HG03045 (cell line): Measurements from ENCODE around the gene PTPRH.
"Not testable (repeated sequence)": the region's sequence is repeated elsewhere in the genome, so short reads cannot be mapped to it uniquely, and the experiment has no call there.

Experiments used
- ATAC-seq: cut with Tn5 transposase; IDR thresholded peaks from one replicate; pipeline ENCODE4 v1.9.1; 2021; ENCODE audit warnings: mild to moderate bottlenecking, moderate library complexity; ENCODE audit not compliant: unreplicated experiment

Gene PTPRH

DNA sequence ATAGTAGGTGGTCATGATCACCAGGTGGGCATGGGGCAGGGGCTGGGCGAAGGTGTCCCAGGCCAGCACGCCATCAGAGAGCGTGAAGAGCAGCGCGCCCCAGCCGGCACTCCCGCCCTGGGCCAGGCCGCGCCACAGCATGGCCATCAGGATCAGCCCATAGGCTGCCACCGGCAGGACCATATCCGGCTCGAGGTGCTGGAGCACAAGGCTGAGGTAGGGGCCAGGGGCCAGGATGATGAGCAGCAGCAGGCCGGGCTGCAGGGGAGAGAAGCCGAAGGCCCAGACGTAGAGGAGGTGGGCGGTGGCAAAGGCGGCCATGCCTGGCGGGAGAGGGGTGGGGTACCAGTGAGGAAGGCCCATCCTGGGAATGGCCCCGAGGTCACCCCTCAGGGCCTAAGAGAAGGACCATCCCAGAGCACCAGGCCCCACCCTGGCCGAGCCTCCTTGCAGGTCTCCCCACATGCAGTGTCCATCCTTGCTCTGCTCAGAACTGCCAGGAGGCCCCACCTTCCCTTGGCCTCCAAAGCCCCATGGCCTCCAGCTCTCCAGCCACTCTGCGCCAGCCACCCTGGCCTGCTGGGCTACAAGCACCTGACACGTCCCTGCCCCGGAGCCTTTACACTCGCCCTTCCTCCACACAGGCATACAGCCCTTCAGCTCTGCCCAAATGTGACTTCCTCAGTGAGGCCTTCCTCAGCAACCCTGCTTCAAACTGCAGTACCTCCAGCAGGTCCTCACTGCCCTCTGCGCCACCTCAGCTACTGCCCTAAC, 18.1 kb upstream of the PTPRH start:
- ATAC-seq: no peak

DNA sequence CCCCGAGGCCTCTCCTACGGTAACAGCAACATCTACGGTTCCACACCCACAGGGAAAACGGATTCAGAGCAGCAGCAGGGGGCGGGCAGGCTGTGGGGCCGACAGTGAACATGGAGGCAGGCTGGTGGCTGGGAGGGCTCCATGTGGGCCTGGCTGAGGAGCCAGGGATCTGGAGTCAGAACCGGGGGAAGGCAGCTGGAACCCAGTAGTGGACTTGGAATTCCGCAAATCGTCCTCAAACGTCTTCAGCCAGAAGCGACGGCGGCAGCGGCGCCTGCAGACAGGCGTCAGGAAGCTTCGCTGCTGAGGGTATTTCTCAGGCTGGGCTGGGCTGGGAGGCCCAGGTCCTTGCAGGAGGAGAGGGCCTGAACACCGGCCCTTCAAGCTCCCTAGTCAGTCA, 17.5 kb upstream of the PTPRH start:
- ATAC-seq: no peak

DNA sequence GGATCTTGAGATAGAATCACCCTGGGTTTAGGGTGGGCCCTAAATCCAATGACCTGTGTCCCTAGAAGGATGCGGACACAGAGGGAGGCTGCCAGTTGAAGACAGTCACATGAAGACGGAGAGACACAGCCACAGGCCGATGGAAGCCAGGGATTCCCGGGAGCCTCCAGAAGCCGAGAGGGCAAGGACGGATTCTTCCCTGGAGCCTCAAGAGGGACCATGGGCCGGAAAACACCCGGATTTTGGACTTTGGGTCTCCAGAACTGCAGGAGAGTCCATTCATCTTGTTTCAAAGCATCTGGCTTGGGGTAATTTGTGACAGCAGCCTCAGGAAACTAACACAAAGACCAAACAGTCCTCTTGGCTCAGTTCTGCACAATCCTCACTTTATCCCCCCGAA, 17.0 kb upstream of the PTPRH start:
- no peak for ATAC-seq

DNA sequence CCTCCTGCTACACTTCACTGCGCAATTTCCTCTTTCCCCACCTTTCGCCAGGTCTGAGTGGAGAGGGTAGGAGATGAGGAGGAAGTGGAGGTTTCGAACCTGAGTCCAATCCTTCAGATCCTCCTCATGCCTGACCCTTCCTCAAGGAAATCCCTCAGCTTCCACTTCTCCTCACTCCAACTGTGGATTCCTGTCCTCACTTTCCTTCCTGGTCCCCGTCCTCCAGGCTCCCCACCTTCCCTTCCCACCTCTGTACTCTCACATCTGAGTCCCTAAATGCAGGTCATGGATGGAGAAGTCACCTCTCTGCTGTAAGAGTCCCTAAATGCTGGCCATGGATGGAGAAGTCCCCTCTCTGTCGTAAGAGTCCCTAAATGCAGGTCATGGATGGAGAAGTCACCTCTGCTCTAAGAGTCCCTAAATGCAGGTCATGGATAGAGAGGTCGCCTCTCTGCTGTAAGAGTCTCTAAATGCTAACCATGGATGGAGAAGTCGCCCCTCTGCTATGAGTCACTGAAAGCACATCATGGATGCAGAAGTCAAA, 16.2 kb upstream of the PTPRH start:
- ATAC-seq: no peak

DNA sequence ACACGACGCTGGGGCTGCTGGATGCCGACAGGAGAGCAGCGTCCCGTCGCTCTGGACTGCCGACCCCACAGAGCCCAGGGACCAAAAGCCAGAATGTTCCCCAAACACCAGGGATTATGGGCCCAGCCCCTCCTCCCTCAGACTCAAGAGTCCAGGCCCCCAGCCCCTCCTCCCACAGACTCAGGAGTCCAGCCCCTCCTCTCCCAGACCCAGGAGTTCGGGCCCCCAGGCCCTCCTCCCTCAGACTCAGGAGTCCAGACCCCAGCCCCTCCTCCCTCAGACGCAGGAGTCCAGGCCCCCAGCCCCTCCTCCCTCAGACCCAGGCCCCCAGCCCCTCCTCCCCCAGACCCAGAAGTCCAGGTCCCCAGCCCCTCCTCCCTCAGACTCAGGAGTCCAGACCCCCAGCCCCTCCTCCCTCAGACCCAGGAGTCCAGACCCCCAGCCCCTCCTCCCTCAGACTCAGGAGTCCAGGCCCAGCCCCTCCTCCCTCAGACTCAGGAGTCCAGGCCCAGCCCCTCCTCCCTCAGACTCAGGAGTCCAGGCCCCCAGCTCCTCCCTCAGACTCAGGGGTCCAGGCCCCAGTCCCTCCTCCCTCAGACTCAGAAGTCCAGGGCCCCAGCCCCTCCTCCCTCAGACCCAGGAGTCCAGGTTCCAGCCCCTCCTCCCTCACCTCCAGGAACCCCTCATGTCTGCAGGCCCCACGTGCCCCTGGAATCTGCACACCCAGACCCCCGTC, 15.5 kb upstream of the PTPRH start:
- ATAC-seq: not testable (repeated sequence)

DNA sequence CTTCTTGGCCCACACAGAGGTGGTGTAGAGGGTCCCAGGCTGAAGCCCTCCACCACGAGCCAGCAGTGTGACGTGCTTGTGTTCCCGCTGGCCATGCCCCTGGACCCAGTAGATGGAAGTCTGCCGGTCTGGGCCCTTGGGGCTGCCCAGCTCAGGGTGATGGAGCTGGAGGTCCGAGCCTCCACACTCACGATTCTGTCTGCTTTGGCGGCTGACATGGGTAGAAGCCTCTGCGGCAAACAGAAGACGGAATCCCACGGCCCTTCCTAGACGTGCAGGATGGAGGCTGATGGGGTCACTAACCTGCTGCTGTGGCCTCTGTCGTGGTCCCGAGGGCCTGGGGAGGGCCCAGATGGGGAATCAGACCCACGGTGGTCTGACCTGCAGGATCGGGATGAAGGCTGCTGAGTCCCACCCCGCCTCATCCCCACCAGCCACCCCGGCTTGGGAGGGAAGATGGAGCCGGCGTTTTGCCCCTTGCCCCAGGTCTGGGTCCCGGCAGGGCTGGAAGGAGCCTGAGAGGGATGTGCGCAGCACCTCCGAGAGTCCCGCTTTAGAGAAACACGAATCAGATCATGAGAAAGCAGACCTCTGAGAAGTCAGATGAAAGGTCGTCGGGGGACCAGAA, 14.9 kb upstream of the PTPRH start:
- ATAC-seq: no peak

DNA sequence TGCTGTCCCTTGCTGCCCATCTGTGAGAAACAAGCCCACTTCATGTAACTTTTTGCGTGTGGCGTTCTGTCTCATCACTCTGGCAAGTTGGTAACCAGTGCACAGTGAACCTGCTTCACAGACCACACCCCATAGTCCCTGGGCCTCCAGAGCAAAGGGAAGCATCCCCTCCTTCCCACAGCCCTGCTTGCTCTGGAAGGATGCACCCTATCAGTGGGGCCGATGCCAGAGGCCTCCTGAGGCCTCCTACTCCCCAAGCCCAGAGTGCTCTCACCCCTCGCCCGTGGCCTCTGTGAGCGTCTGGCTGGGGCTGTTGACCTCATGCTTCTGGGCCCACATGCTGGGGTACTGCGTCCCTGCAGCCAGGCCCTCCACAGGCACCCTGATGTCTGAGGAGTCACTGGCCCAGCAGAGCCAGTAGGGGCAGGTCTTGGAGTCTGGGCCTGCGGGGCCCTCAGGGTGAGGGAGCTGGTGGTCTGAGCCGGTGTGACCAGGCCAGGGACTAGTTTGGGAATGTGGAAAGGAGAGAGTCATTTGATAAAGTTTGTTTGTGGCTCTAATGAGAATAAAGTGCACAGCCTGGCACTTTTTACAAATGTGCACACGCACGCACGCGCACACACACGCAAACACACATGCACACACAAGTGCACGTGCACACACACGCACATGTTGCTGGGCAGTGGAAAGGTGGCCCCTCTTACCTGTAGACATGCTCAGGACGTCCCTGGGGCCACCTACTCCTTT, 14.2 kb upstream of the PTPRH start:
- ATAC-seq: no peak

DNA sequence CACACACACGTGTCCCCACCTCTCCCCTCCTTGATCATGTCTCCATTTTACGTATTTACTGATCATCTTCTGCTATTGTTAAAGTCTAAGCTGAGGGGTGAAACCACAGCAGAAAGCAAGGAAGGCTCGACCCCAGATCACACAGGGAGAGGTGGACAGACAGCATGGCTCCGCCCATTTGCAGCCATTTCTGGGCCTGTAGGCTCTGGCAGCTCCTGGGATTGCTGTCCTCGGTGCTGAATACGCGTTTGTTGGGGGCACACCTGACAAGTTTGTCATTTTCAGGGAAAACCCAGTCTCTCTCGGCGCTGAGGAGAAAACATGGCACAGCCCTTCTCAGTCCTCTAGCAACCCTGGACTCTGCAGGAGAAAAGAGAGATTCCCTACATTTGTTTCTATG, 11.2 kb upstream of the PTPRH start:
- ATAC-seq: no peak

DNA sequence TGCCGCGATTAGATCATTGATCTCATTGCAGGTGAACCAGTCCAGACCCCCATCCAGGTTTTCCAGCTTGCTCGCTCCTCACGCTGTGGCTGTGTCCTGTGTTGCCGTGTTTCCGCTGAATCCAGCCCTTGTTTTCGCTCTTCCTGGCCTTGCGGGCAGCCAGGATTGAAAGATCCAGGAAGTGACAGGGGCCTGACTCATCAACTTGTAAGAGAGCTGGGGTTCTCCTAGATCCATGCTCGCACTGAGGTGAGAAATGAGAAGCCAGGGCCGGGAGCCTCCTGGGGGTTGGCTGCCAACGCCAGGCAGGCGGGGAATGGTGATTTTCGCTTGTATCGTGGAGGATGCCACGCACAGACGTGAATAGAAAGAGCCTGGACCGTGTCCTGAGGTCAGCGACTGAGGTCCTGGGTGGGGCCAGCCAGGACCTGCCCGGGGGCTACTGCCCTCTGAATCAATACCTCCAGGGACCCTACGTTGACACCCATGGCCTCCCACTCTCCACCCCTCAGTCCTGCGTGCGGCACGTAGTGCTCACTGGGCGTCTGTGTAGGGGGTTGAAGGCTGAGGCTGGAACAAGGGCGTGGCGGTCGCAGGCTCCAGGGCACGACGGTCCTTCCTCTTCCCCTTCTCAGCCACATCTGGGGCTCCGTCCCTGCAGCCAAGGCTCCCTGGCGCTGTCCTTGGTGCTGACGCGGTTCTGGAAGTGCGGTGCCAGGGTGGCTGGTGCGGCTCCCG, 7.3 kb upstream of the PTPRH start:
- ATAC-seq: no peak

DNA sequence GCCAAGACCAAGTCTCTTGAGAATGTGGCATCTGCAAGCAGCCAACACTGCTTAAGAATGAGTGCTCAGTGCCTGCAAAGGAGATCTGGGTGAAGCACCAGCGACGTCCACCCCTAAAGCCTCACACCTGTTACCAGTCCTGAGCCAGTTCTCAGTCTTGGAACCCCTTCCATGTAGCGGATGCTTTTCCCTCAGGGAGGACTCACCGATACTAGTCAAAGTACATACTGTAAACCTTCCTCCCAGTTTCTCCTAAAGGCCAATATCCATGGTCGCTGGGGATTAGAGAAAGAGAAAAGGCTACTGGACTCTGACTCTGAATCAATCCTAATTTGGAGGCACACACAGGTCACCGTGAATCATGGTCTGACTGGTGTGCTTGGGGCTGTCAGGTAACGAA, 4.2 kb upstream of the PTPRH start:
- no peak for ATAC-seq

DNA sequence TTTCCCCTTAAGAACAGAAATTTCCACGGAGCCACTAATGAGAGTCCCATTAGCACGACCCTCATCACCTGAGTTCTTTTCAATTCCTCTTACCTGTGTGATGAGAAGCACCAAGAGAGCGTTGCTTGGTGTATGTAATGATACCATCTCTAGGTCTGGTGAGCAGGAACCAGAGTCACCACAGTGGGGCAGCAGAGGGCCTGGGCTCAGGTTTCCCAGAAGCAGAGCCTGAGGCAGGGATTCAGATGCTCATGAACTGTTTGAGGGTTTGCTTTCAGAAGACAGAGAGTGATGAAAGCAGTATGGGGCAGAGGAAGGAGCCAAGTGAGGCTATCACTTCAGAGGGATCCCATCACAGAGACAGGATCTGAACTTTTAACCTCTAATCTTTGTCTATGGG, 3.1 kb upstream of the PTPRH start:
- no peak for ATAC-seq

DNA sequence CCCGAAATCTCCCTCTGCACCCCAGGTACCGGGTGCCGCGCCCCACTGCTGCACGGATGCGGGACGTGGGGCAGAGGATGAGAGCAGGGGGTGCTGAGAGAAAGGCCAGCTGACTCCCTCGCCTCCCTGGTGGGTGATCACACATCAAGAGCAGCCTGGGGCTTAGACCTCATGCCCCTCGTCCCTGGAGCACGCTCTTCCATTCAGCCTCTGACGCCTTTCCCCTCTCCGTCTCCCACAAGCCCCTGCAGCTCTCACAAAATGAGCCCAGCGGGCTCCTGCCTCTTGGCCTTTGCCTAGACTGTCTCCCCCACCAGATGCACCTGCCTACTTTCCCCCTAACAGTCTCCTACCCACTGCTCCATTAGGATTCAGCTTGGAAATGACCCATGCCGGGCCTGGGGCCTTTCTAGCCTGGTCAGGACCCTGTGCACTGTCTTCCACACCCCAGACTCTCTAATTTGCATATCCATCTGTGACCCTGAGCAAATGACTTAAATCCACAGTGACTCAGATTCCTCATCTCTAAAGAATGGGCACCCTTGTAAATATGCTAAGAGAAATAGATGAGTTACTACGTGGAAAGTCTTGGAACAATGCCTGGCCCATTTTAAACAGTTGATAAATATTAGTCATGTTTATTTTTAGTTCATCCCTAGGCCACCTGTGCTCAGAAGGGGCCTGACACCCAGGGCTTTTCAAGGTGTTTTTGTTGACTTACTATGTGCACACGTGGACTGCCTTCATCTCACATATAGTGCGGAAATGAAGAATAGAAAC, 582 bp upstream of the PTPRH start:
- no peak for ATAC-seq

DNA sequence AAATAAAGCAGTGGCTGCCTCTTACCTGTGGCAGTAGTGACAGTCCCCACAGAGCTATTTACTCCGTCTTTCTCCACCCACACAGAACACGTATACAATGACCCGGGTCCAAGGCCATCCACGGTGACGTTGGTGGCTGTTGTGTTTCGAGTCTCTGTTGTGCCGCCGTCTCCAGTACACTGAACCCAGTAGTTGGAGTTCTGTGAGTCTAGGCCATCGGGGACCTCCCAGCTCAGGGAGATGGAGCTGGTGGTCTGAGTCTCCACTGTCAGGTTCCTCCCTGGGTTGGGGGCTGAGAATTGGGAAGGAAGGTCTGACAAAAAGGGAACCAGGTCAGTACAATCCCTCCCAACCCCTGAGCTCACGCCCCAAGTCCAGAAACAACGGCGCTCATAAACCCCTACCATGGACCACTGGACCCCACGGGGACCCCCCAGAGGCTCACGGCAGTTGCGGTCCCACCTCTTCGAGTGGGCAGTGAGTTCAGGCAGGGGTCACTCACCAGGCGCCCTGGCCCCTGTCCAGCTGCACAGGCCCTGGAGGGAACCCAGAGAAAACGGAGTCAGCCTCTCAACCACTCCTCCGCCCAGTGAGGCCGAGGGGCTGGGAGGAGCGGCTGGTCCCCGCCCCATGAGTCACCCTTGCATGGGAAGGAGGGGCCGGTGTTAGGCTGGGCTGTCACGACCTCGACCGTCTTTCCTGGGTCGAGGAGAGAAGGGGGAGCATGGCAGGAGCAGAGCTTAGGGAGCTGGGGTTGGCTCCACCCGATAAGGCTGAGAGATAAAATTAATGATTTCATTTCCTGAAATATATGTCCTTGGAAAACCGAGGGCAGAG, 2.4 kb downstream of the PTPRH start:
- ATAC-seq: no peak

DNA sequence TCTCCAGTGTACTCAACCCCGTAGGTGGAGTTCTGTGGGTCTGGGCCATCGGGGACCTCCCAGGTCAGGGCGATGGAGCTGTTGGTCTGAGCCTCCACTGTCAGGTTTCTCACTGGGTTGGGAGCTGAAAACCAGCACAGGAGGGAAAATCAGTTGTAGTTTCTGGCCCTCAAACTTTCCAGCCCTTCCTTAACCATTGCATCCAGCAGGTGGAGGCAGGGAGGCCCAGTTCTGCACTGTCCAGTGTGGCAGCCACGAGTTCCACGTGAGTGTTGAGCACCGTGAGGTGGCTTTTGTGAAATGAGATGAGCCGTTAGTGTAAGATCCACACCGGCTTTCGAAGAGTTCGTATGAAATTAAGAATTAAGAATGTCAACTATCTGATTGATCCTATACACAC, 7.1 kb downstream of the PTPRH start:
- ATAC-seq: not testable (repeated sequence)

DNA sequence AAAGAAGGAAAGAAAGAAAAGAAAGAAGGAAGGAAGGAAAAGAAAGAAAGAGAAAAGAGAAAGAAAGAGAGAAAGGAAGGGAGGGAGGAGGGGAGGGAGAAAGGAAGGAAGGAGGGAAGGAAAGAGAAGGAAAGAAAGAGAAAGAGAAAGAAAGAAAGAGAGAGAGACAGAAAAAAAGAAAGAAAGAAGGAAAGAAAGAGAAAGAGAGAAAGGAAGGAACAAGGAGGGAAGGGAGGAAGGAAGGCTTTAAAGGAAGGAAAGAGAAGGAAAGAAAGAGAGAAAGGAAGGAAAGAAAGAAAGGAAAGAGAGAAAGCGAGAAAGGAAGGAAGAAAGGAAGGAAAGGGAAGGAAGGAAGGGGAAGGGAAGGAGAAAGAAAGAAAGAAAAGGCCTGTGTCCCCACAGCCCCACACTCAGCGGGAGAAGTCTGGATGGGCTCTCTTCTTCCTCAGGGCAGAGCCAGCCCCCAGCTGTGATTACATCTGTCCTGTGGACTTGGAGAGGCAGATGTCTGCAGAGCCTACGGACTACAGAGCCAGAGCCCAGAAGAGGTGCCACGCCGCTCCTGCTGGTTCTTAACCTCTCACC, 9.6 kb downstream of the PTPRH start:
- no peak for ATAC-seq

DNA sequence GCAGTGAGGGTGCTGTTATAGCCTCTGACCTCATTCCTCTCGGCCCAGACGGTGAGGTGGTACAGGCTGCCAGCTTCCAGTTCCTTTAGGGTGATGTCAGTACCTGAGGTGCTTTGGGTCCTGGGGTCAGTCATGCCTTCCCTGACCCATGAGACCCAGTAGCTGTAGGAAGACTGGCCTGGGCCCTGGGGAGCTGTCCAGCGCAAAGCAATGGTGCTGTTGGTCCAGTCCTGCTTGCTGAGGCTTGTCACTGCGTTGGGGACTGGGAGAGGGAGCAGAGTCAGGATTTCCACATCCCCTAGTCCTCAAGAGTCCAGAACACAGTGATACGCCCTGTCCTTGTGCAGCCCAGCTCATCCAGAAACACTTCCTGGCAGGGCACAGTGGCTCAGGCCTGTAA, 10.7 kb downstream of the PTPRH start:
- no peak for ATAC-seq

DNA sequence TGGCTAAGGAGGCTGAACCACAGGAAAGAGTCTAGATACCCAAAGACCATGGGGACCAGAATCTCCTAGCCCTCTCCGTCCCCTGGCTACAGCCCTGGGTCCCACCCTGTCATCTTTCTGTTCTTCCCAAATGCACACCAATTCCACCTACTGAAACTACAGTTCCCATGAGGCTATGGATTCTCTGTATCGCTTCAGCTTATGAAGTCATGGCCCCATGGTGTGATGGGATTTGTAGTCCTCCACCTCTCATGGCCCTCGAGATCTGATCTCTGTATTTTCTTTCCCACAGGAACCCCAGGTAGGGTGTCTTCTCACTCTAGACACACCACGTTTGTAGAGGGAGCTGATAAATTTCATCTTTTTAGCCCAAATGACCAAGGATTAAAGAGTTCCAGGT, 11.8 kb downstream of the PTPRH start:
- ATAC-seq: no peak

DNA sequence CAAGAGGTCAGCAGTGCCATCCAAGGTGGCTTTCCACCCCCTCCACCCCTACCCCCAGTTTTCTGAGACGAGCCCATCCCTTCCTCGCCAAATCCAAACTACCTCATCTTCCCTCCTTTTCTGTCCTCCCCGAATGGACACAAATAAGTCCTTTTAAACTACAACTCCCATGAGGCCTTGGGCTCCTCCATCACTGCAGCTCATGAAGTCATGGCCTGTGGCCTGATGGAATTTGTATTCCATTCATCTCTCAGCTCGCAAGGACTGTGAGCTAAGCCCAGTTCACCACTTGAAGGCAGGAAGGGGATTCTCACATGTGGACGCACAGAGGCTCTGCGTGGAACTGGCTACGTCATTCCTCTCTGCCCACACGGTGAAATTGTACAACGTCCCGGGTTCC, 12.5 kb downstream of the PTPRH start:
- ATAC-seq: no peak
